ENCODE data around the gene CDK11A.
"Not testable (repeated sequence)": the region's sequence is repeated elsewhere in the genome, so short reads cannot be mapped to it uniquely, and the experiment has no call there.

Gene CDK11A

DNA sequence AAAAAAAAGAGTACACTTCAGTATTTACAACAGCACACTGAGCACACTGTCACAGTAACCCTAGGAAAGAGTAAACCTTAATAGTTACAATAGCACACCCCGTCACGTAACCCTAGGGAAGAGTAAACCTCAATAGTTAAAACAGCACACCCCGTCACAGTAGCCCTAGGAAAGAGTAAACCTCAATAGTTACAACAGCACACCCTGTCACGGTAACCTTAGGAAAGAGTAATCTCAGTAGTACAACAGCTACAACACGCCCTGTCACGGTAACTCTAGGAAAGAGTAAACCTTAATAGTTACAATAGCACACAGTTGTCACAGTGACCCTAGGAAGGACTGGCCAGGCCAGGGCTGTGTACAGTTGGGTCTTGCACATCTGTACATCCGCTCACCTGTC is 3.0 kb downstream of the CDK11A start:
- DNase-seq, result no peak

DNA sequence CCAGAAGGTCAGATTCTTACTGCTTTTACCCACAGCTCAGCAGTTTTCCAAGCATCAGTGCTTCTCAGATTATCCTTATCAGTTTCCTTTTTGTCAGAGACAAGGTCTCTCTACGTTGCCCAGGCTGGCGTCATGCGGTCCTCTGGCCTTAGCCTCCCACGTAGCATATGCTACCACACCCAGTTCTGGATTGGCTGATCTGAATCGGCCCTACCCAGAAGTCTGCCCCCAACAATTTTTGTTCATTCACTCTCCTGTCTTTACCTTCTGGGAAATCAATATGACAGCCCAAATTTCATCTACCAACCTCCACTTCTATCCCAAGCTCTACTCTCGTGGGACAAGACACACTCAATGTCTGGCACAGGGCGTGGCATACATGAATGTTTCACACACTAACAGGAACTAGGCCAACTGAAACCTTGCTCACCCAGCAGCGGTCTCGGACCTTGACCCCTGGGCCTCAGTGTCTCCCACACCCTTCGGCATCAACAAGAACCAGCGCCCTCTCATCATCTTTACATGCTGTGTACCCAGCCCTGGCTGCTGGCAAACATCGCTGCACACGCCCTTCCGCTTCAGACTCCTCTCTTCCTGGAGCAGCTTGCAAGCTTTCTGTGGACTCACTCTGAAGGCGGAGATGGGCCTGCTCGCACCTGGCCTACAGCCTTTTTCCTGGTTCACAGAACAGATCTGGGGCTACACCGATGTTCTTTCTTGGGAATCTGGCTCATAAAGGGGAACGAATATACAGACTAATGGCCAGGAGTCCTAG is 8.9 kb downstream of the CDK11A start:
- not testable (repeated sequence) for DNase-seq

DNA sequence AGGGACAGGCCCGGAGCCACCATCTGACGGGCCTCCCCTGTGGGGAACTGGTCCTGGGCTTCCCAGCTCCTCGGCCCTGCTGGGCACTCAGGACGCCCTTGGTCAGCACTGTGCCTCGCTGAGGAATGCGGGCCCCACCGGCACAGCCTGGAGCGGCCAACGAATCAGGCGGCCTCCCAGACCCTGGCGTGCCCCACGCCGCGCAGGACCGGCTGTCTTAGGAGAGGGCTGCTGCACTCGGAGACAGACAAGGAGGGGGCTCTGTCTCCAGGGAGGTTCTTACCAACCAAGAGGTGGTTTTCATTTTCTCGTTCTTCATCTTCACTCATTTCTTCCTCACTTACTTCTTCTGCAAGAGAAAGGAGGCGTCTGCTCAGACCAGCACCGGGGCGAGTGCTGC is 16.3 kb downstream of the CDK11A start:
- not testable (repeated sequence) for DNase-seq

DNA sequence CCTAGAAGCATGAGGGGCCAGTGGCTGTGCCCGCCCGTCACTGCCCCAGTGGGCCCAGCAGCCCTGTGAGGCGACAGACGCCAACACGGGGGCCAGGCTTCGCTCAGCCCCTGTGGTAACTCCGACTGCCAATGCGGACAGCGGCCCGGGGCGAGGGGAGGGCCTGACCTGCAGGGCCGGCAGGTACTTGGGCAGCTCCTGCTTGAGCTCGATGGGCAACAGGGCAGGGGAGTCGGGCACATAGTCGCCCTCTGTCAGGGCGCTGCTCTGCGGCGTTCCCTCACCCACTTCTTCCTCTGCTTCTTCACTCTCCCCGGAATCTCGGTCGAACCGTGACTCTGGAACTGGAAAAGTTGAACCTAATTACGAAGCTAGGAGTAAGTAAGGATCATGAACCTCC is 16.9 kb downstream of the CDK11A start:
- DNase-seq, result not testable (repeated sequence)

DNA sequence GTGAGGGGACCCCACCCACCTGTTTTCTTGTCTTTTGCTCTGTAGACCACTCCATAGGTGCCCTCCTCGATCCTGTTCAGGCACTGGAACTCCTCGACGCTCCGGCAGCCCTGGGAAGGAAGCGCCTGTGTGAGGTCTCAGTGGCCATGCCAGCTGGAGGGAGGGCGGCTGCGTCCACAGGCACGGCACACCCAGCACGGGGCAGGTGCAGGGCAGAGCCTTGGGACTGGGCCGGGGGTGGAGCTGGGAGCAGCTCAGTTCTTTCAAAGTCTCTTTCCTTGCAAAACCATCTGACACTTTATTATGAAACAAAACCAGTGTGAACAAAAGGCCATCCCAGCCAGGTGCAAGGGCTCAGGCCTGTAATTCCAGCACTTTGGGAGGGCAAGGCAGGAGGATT is 18.5 kb downstream of the CDK11A start:
- DNase-seq, result not testable (repeated sequence)

DNA sequence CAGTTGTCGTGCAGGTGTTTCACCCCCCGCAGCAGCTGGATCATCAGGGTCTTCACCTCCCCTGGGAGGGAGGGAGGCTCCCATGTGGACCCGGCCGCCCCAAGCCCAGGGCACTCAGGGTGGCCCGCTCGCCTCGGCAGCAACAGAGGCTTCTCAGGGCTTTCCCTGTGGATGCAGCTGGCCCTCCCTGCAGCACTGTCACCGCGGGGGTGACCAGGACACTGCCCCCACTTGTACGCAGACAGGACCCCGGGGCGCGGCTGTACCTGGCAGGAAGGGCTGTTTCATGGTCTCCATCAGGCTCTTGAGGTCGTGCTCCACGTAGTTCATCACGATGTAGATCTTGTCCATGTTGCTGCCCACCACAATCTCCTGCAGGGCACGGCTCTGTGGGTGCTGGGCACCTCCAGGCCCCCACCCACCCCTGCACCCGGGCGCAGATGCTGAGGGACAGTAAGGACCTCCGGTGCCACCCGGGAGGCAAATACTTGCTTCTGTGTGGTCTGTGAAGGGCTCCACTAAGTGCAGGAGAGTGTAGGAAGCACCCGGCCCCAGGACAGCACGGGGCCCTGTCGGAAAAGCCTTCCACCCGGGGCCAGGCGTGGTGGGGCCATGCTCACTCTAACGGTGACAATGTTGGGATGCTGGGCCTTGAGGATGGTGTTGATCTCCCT is 19.7 kb downstream of the CDK11A start:
- not testable (repeated sequence) for DNase-seq

DNA sequence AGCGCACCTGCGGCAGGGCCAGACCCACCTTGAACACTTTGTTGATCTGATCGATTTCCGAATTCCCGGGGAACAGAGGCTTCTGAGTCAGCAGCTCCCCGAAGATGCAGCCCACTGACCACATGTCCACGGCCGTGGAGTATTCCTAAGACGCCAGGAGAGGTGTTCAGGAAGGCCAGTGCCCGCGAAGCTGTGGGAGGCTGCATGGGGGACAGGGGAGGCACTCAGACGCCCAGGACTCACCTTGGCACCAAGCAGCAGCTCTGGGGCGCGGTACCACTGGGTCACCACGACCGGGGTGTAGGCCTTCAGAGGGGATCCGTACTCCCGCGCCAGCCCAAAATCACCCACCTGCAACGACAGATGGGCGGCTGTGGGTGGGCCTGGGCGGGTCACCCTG is 20.4 kb downstream of the CDK11A start:
- DNase-seq, result no peak

DNA sequence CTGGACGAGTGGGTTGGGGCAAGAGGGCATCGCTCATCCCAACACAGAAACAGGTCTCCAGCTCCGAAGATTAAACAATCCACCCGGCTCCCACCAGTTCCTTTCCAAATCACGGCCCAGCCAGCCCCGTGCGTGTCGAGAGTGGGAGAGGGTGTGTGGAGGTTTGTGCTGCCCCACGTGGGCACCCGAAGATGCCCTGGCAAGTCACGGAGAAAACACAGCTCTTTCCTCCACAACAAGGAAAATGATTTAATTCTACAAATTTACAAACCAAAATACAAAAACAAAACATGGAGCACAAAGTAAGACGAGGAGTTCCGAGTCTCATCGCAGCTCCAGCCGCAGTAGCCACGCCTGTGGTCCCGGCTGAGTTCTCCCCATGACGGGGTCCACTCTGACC is 21.7 kb downstream of the CDK11A start:
- not testable (repeated sequence) for DNase-seq

DNA sequence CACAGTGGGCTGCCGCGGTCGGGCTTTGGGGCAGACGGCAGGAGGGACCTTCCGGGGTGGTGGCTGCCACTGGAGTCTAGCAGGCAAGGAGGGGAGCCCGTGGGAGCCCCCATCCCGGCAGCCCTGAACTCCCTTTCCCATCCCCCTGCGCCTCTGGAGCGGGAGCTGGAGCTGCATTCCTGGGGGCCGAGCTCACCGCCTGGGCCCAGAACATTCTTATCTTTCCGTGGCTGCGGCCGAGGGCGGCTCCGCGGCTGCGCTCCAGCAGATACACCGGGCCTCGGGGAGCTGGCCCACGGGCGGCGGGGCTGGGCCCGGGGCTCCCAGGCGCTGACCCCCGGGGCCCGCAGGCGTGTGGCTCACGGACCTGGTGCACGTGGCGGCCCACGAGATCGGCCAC is 23.6 kb downstream of the CDK11A start:
- not testable (repeated sequence) for DNase-seq

DNA sequence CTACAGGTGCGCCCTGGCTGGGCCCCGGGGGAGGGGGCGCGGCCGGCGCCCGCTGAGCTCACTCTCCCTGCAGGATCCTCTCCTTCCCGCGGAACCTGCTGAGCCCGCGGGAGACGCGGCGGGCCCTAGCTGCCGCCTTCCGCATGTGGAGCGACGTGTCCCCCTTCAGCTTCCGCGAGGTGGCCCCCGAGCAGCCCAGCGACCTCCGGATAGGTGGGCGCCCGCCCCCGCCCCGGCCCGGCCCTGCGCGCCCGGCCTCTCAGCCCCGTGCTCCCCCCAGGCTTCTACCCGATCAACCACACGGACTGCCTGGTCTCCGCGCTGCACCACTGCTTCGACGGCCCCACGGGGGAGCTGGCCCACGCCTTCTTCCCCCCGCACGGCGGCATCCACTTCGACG is 24.1 kb downstream of the CDK11A start:
- not testable (repeated sequence) for DNase-seq

DNA sequence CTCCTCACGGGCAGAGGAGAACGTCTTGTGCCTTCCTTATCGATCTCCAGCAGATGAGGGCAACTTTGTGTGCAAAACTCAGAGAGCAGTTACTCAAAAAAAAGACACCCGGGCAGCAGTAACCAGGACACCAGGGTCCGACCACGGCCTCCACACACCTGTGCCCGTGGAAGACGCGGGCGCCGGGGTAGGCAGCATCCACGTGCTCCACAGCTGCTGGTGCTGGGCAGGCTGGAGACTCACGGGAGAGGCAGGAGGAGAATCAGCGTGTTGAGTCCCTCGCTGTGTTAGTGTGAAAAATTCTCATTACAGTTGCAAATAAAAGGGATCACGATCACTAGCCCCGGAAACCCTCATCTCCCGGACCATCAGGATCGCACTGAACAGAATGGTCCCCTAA is 25.1 kb downstream of the CDK11A start:
- not testable (repeated sequence) for DNase-seq

DNA sequence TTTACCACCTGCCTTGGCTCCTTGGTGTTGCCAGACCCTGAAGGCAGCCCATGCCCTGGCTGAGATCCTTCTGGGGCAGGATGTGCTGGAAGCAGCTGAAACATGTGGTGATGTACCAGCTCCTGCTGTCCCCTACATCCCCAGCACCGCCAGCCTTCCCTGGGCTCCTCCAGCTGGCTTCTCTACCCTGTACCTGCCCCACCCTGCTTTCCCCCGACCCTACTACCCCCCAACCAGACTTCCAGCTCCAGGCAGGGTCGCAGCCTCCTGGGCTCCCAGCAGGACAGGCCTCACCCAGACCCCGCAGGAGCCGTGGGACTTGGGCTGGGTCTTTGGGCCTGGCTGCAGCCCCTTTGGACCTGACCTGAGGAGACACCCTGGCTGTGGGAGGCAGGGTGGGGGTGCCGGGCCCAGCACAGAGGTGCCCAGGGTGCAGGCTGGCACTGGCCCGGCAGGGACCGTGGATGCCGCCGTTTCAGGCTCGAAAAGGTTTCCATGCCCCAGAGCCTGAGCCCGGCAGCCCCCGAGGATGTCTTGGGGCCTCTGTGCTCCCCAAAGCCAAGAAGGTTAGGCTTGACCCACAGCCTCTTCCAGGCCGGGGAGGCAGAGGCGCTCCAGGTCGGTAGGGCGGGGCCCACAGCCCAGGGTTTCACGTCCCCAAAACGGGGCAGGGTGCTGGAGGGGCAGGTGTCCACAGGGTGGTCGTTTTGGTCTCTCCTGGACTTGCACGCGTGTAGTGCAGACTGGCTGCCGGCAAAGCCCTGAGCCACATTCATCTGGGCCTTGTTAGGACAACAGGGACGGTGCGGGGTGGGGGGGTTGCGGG is 26.6 kb downstream of the CDK11A start:
- DNase-seq, result not testable (repeated sequence)

DNA sequence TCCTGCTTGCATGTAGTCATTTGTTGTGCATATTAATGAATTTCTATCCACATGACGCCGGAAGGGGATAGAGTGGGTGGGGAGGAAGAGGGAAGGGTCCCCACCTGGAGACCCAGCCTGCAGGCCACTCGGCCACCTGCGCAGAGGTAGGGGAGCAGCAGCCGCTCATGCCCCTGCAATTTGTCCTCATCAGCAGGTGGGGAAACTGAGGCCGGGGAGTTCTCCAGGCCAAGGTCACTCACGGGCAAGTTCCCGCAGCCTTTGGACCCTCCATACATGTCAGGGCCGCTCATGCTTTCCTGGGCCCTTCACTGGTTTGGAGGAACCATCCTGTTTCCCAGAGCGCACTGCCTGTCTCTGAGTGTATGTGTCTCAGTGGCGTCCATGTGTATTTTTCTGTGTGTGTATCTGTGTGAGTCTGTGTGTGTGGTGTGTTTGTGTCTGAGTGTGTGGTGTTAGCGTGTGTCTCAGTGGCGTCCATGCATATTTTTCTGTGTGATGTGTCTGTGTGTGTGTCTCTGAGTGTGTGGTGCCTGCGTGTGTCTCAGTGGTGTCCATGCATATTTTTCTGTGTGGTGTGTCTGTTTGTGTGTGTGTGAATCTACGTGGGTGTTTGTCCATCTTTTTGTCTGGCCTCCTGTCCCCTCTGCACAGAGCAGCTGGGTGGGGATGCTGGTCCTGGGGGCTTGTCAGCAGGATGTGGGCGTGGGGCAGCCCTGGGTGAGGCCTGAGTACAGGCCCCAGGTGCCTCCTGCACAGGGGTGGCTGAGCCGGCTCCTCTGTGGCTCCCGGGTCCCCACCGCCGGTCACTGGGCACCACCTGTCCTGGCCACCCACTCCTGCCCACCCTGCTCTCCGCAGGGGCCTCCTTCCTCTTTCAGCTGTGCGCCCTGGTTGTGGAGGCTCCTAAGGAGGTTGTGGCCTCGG is 27.5 kb downstream of the CDK11A start:
- DNase-seq, result not testable (repeated sequence)

DNA sequence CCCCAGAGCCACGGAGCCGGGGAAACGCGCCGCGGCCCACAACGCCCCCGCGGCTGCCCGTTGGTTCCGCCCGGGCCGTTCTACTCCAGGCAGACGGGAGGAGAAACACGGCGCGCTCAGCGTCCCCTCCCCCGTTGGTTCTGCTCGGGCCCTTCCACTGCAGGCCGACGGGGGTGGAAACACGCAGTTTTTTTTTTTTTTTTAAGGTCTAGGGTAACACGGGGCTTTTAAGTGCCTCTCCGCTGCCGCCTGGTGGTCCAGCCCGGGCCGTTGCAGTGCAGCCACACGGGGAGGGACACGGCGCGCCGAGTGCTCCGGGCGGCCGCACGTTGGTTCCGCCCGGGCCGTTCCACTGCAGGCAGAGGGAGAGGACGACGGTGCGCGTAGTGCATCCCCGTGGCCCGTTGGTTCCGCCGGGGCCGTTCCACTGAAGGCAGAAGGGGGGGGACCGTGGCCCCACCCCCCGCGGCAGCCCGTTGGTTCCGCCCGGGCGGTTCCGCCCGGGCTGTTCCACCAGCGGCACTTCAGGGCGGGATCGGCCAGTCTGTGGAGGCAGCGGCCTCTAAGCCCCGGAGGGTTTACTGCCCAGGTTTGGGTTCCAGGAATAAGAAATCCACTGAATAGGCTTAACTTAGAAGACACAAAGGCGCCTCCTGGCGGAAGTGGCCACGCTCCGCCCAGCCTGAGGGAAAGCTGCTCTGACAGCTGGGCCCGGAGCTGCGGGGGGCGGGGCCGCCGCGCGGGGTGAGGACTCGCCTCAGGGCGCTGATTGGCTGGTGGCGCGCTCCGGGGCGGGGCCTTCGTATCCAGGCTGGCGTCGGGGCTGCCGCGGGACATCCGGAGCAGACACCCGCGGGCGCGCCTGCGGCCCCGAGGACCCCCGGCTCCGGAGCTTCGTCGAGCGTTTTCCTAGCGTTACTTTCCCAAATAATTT is 31.2 kb downstream of the CDK11A start, which contains the start of gene SLC35E2B:
Gene SLC35E2B (minus strand): TSS at position 82 of the 934 bp plus-strand sequence. CDS start 16,096 bp downstream, outside the sequence.
- peak in 1 of 2 experiments; percentile 9 for DNase-seq

DNA sequence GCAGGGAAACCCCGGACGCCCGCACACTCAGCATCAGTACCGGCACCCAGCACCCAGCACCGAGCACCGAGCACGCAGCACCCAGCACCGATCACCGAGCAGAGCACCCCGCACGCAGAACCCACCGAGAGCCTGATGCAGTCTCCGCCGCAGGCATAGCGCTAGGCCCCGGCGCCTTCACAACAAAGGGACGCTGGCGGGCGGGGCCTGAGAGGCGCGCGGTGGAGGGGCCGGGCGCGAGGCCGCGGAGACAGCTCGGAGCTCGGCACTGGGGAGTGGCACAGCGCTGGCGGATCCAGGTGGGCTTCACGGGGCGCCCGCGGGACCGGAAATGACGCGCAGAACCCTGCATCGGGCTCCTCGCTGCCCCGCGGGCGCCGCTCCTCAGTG is 31.8 kb downstream of the CDK11A start:
- DNase-seq, result not testable (repeated sequence)

DNA sequence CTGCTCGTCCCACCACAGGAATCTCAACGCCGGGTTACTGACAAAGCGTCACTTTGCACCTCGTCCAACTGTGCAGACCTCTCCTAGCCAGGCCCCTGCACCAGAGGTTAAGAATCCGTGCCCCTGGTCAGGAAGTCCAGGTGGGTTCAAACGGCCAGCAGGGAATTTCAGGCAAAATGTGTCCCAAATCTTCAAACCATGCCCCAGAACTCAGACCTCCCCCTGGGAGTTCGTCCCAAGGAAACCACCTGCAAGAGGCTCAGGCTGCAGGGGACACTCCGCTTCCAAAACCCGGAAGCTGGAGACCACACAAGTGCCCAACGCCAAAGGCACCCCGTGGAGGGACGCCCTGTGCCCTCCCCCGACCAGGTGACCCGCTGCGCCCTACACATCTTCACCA is 32.7 kb downstream of the CDK11A start:
- not testable (repeated sequence) for DNase-seq

DNA sequence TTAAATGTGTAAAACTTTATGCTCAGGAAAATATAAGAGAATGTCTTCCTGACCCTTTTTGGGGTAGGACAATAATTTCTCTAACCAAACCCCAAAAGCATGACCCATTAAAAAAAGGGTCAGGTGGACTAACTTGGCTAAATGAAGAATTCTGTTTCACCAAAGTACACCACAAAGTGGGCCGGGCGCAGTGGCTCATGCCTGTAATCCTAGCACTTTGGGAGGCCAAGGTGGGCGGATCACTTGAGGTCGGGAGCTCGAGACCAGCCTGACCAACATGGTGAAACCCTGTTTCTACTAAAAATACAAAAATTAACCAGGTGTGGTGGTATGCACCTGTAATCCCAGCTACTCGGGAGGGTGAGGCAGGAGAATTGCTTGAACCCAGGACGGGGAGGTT is 34.6 kb downstream of the CDK11A start:
- not testable (repeated sequence) for DNase-seq

DNA sequence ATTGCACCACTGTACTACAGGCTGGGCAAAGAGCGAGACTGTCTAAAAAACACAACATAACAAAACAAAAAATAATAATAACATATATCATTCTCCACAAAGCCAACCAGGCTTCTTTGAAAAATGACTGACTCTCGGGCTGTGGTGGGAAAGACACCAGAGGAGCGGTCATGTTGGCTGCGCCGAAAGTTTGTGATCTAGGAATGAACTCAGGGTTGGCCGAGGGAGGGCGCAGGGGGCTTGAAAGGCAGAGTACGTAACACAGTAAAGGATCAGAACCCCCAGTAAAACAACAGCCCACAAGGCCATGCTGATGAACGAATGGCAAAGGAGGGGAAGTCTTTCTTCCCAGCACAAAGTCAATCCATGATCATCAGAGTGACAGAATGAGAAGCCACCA is 36.3 kb downstream of the CDK11A start:
- no peak for DNase-seq

DNA sequence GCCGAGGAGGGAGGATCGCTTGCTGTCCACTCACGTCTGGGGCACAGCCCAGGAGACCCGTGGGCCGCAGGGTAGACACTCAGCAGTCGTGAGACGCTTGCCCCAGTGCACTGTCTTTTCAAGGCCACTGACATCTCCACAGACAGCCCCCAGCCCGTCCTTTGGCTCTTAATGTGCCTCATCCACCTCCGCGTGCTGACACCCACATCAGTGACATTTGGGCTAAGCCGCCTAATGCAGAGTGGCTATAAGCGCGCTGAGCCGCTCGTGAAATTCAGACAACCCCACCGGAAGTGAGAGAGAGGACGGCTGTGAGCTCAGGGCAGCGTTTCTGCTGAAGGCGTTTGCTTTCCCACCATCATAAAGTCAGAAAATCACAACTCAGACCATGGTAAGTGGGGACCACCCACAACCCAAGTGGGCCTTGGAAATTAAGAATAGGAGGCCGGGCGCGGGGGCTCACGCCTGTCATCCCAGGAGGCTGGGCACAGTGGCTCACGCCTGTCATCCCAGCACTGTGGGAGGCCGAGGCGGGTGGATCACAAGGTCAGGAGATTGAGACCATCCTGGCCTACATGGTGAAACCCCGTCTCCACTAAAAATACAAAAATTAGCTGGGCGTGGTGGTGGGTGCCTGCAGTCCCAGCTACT is 40.0 kb downstream of the CDK11A start:
- DNase-seq, result no peak

DNA sequence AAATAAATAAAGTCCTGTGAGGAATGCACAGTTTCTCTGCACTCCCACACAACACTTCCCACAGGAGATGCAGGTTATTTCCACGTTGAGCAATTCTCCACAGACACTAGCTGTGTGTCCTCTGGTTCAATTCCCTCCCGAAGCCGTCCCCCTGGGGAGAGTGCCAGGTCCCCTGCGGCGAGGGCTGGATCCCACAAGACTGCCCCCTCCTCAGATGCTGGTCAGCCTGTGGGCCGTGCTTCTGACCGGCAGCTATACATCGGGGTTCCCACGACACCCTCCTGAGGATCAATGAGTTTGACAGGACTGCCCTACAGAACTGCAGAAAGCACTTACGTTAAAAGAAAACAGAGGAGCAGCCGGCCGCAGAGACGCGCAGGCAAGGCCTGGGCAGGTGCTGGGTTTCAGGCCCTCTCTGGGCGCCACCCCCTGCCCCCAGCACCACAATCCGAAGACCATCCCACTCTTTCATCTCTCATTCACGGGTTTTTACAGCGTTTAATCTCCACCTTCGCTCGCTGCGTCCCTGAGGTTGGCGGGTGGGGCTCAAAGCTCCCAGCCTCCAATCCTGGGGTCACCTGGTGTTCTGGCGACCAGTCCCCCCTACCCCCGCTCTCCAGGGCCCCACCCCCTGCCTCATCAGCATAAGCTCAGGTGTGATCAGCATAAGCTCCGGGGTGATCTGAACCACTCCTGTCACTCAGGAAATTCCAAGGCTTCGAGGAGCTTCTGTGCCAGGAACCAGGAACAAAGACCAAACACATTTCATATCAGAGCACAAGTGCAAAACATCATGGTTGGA is 40.9 kb downstream of the CDK11A start:
- DNase-seq, result no peak

Data from cerebellar nuclear complex (tissue), 1 donor.